ENCODE measurements around the gene LRIT1.

DNA sequence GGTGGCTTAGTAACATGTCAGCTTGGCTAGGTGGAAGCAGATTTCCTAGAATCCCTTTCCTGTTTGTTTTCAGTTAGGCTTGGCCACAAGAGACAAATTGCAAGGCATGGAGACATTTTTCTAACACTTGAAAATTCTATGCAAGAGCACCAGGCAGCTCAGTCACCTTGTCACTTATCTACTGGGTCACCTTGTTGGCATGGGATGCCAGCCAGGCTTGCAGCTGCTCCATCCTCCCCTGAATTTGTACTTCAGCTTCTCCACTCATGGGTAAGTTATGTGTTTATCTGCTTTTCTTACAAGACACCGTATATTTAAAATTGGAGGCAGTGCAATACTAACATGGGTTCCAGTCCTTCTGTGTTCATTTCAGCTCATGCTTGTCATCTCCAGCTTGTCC lies 46.8 kb upstream of the LRIT1 start:
- TF ChIP-seq, protein P1, sequence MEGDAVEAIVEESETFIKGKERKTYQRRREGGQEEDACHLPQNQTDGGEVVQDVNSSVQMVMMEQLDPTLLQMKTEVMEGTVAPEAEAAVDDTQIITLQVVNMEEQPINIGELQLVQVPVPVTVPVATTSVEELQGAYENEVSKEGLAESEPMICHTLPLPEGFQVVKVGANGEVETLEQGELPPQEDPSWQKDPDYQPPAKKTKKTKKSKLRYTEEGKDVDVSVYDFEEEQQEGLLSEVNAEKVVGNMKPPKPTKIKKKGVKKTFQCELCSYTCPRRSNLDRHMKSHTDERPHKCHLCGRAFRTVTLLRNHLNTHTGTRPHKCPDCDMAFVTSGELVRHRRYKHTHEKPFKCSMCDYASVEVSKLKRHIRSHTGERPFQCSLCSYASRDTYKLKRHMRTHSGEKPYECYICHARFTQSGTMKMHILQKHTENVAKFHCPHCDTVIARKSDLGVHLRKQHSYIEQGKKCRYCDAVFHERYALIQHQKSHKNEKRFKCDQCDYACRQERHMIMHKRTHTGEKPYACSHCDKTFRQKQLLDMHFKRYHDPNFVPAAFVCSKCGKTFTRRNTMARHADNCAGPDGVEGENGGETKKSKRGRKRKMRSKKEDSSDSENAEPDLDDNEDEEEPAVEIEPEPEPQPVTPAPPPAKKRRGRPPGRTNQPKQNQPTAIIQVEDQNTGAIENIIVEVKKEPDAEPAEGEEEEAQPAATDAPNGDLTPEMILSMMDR (IDR thresholded peaks at IDR 0.05; ENCODE audit: insufficient read depth, low read depth, low read length) = no peak
- no peak for TF ChIP-seq EZH2 (IDR thresholded peaks at IDR 0.05; ENCODE audit: insufficient read depth, low read length)
